ENCODE measurements around the gene RTN4R. TPM values are rescaled to one million over a fixed set of nuclear protein-coding genes. Genes with fewer than 3 reads are reported as not detected.

RTN4R gene
- polyA plus RNA-seq, 1 experiment = 0.16 TPM

DNA sequence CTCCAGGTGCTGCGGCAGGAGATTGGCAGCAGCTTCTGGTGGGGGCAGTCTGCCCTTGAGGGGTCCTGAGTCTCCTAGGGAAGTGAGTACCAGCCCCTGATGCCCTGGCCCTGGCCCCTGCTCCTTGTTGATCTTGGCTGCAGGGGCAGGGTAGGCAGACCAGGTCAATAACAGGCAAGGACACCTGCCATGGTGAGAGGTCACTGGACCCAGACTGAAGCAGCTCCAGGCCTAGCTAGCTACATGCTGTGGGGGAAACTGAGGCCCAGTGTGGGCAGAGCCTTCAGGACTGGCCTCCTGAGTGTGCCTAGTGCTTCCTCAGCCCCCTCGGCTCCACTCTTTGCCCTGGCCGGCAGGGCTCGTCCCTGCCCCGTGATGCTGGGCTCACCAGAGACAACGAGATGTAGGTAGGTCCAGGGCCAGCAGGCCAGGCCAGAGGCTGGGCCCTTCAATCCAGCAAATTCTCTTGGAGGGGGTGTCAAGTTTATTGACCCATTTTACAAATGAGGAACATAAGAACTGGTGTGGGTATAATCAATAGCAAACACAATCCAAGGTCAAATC lies 20.4 kb downstream of the RTN4R start:
- H3K27me3 ChIP-seq (ENCODE audit: control insufficient read depth, insufficient read depth, low read length) = peaks cover 8% of the 10 kb centered on the region
- CTCF ChIA-PET = no interaction called here
- DNase-seq (ENCODE audit: low read depth, low spot score) = no peak
- H3K4me3 ChIP-seq (ENCODE audit: low read depth, low read length) = no peak overlapping the region
- no peaks in the 10 kb centered on the region; the same call in 1 of the 2 replicates for H3K9me3 ChIP-seq (ENCODE audit: control insufficient read depth, insufficient read depth, low read length)
- H3K27ac ChIP-seq (ENCODE audit: low read depth, low read length) = no peak overlapping the region
- TF ChIP-seq, protein P1, sequence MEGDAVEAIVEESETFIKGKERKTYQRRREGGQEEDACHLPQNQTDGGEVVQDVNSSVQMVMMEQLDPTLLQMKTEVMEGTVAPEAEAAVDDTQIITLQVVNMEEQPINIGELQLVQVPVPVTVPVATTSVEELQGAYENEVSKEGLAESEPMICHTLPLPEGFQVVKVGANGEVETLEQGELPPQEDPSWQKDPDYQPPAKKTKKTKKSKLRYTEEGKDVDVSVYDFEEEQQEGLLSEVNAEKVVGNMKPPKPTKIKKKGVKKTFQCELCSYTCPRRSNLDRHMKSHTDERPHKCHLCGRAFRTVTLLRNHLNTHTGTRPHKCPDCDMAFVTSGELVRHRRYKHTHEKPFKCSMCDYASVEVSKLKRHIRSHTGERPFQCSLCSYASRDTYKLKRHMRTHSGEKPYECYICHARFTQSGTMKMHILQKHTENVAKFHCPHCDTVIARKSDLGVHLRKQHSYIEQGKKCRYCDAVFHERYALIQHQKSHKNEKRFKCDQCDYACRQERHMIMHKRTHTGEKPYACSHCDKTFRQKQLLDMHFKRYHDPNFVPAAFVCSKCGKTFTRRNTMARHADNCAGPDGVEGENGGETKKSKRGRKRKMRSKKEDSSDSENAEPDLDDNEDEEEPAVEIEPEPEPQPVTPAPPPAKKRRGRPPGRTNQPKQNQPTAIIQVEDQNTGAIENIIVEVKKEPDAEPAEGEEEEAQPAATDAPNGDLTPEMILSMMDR (IDR thresholded peaks at IDR 0.05; ENCODE audit: low read depth, low read length) = no peak
- POLR2A ChIA-PET = no interaction called here

DNA sequence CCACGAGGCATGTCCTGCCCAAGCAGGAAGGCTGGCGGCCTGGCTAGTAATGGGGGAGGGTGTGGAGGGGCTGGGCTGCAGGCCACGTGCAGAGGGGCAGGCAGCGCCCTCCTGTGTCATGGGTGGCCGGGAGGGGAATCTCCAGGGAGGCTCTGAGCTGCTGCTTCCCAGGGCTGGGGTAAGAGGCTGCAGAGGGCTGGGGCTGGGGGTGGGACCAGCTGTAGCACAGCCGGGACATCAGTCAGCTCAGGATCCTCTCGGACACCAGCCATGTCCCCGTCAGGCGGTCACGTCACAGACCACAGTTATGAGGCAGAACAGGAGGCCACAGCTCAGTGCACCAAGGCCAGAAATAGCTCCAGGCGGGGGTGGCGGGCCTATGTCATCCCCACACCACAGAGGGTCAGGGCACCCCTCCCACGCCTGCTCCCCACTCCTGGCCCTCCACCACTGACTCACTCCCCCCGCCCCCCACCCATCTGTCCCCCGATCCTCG lies 21.1 kb downstream of the RTN4R start:
- H3K9me3 ChIP-seq (ENCODE audit: control insufficient read depth, insufficient read depth, low read length) = no peaks in the 10 kb centered on the region; the same call in 1 of the 2 replicates
- no peak overlapping the region for H3K4me3 ChIP-seq (ENCODE audit: low read depth, low read length)
- POLR2A ChIA-PET = no interaction called here
- H3K27me3 ChIP-seq (ENCODE audit: control insufficient read depth, insufficient read depth, low read length) = peaks cover 8% of the 10 kb centered on the region
- no peak for DNase-seq (ENCODE audit: low read depth, low spot score)
- CTCF ChIA-PET = interaction anchor here (0.6 kb wide), 1 partner anchor 16 kb away, joined by 4 read pairs; no protein-coding TSS in a partner anchor
- no peak overlapping the region for H3K27ac ChIP-seq (ENCODE audit: low read depth, low read length)
- TF ChIP-seq, protein P1 (IDR thresholded peaks at IDR 0.05; ENCODE audit: low read depth, low read length) = no peak

DNA sequence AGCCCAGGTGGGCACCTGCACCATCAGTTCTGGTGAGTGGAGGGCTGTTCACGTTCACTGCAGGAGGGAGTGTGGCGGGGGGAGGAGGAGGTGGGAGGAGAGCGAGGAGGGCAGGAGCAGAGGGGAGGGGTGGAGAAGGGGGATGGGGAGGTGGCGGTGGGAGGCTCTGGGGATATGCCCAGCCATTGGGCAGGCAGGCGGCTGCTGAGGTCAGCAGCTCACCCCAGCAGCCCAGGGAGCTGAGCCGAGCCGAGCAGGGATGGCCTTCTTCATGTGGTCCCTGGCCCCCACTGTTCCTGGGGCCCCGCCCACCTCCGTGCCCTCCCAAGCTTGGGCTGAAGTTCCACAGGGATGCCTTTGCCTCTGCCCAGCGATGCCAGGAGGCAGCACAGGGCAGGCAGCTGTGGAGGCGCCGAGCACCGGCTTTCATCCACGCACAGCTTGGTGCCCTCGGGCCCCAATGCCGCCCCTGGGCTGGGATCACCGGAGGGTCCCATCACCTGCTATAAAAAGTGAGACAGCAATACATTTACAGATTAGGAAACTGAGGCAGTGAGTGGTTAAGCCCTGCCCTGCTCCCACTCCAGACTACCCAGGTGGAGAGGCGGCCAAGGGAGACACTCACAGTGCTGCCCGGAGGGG lies 21.6 kb downstream of the RTN4R start:
- Histone ChIP-seq H3K4me3 (ENCODE audit: low read depth, low read length) (no peak overlapping the region), H3K27ac (ENCODE audit: low read depth, low read length) (no peak overlapping the region), H3K27me3 (ENCODE audit: control insufficient read depth, insufficient read depth, low read length) (peaks cover 8% of the 10 kb centered on the region), H3K9me3 (ENCODE audit: control insufficient read depth, insufficient read depth, low read length) (no peaks in the 10 kb centered on the region; the same call in 1 of the 2 replicates)
- ChIA-PET POLR2A (no interaction called here), CTCF (interaction anchor here (0.6 kb wide), 1 partner anchor 16 kb away, joined by 4 read pairs; no protein-coding TSS in a partner anchor)
- TF ChIP-seq, protein P1 (IDR thresholded peaks at IDR 0.05; ENCODE audit: low read depth, low read length) = no peak
- DNase-seq (ENCODE audit: low read depth, low spot score) = no peak

DNA sequence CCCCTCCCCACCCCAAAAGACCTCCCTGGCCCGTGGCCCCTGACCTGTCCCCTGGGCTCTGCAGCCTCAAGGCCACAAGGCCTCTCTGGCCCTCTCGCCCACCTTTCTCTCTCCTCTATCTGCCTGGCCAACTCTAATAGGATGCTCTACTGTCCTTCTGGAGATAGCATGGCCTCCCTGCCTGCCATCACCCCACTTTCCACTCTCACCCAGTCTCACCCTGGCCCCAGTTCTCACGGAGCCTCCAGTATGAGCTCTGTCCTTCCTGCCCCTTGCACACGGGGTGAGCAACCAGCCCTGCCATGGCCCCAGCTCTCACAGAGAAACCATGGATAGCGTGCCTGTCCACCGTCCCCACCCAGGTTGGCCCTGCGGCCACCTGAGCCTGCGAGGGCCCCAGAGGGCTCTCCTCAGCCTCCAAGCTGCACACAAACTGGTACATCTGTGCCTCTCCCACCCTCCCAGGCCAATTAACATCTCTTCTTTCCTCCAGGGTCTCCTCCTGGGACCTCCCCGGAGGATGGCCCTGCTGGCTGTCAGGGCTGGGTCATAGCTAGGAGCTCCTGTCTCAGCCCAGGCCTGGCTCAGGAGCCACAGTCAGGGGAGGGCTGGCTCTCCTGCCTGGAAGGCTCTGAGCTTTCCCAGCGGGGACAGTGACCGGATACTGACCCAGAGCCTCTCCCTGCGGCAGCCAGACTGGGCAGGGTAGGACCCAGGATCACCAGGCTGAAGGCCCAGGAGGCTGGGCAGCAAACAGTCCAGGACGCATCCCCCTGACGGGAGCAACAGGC lies 22.3 kb downstream of the RTN4R start:
- Histone ChIP-seq H3K27ac (ENCODE audit: low read depth, low read length) (no peak overlapping the region), H3K4me3 (ENCODE audit: low read depth, low read length) (no peak overlapping the region), H3K9me3 (ENCODE audit: control insufficient read depth, insufficient read depth, low read length) (no peaks in the 10 kb centered on the region; the same call in 1 of the 2 replicates), H3K27me3 (ENCODE audit: control insufficient read depth, insufficient read depth, low read length) (peaks cover 8% of the 10 kb centered on the region)
- CTCF ChIA-PET = no interaction called here
- TF ChIP-seq, protein P1 (IDR thresholded peaks at IDR 0.05; ENCODE audit: low read depth, low read length) = no peak
- POLR2A ChIA-PET = no interaction called here
- DNase-seq (ENCODE audit: low read depth, low spot score) = no peak

All from AG04450 (cell line).